Adipocyte (in vitro differentiated cells): ENCODE results near the gene KIAA1755.

ENCODE experiments used
- DNase-seq: peaks from one replicate; pipeline ENCODE4 v3.0.0-alpha.2; 2015; ENCODE audit warnings: low read depth
- H3K27me3 ChIP-seq: replicated peaks from 2 replicates; pipeline ENCODE4 v1.7.0; 2013; ENCODE audit warnings: mild to moderate bottlenecking, low read length, moderate library complexity; ENCODE audit not compliant: control insufficient read depth, insufficient read depth
- H3K36me3 ChIP-seq: 2 replicates; pipeline ENCODE4 v1.7.0; 2013; ENCODE audit warnings: low read length, mild to moderate bottlenecking, moderate library complexity; ENCODE audit not compliant: control insufficient read depth, insufficient read depth, severe bottlenecking
- H3K4me1 ChIP-seq: 2 replicates; pipeline ENCODE4 v1.7.0; 2013; ENCODE audit warnings: mild to moderate bottlenecking, low read length, moderate library complexity; ENCODE audit not compliant: control insufficient read depth, insufficient read depth
- H3K4me3 ChIP-seq: 2 replicates; pipeline ENCODE4 v1.7.0; 2013; ENCODE audit warnings: mild to moderate bottlenecking, low read length, moderate library complexity
- H3K9ac ChIP-seq: 2 replicates; pipeline ENCODE4 v1.7.0; 2013; ENCODE audit warnings: mild to moderate bottlenecking, low read length, moderate library complexity
- H3K9me3 ChIP-seq: 2 replicates; pipeline ENCODE4 v1.7.0; 2013; ENCODE audit warnings: mild to moderate bottlenecking, low read length, moderate library complexity; ENCODE audit not compliant: control insufficient read depth

KIAA1755 gene

GRCh38 chr20:38230253-38230551 is 30.3 kb downstream of the KIAA1755 start:
- Histone ChIP-seq H3K9me3 (peaks cover 6% of the 10 kb centered on the region), H3K27me3 (no peaks in the 10 kb centered on the region), H3K9ac (no peak overlapping the region), H3K4me1 (peaks cover 15% of the 10 kb centered on the region), H3K4me3 (no peak overlapping the region), H3K36me3 (no peaks in the 10 kb centered on the region)
- DNase-seq = no peak

- Histone ChIP-seq H3K27me3 (no peaks in the 10 kb centered on the region), H3K36me3 (no peaks in the 10 kb centered on the region), H3K9me3 (peaks cover 7% of the 10 kb centered on the region), H3K9ac (no peak overlapping the region), H3K4me1 (peaks cover 15% of the 10 kb centered on the region), H3K4me3 (no peak overlapping the region)
- peak; percentile 74 for DNase-seq
Observed at GRCh38 chr20:38229376-38230252, 30.9 kb downstream of the KIAA1755 start.

DNA sequence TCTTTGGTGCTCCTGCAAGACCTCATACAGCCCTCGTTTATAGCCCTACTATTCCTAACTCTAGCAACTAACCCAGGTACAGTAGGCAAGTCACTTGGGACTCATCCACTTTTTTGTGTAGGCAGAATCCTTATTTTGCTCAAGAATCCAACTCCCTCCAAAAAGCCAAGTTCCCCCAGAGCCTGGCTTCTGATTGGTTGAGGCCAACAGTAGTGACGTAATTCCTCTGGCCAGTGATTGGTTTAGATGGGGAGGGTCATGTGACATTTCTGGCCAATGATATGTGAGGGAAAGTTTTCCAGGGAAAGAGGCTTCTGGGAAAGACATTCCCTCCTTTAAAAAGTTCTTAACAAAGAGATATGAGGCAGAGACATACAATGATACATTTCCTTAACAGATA is 32.1 kb downstream of the KIAA1755 start:
- Histone ChIP-seq H3K4me1 (peaks cover 15% of the 10 kb centered on the region), H3K36me3 (no peaks in the 10 kb centered on the region), H3K4me3 (no peak overlapping the region), H3K9ac (no peak overlapping the region), H3K9me3 (peaks cover 7% of the 10 kb centered on the region), H3K27me3 (no peaks in the 10 kb centered on the region)
- no peak for DNase-seq

GRCh38 chr20:38227420-38228360 is 32.8 kb downstream of the KIAA1755 start:
- no peaks in the 10 kb centered on the region for H3K36me3 ChIP-seq
- H3K9me3 ChIP-seq = peaks cover 7% of the 10 kb centered on the region
- H3K9ac ChIP-seq = no peak overlapping the region
- H3K4me1 ChIP-seq = peaks cover 15% of the 10 kb centered on the region
- no peaks in the 10 kb centered on the region for H3K27me3 ChIP-seq
- DNase-seq = no peak
- no peak overlapping the region for H3K4me3 ChIP-seq

DNA sequence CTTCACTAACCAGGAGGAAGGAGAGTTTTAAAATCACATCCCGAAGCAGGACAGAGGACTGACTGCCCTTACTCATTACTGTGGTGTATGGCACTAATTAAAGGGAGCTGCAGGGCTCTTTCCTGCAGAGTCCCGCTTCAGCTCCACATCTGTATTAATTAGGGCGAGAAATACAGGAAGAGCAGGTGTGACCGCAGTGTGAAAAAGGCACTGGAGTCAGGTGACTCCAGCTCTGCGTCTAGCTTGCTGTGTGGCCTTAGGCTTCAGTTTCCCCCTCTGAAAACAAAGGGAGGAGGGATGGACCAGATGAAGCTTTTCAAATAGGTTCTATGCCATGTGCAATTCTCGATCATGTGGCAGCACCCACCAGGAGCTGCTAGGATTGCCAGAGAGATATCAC is 34.0 kb downstream of the KIAA1755 start:
- no peaks in the 10 kb centered on the region for H3K36me3 ChIP-seq

GRCh38 chr20:38225900-38226263 is 34.7 kb downstream of the KIAA1755 start:
- Histone ChIP-seq H3K9ac (no peak overlapping the region), H3K4me1 (peaks cover 4% of the 10 kb centered on the region), H3K27me3 (no peaks in the 10 kb centered on the region), H3K9me3 (peaks cover 7% of the 10 kb centered on the region), H3K36me3 (no peaks in the 10 kb centered on the region), H3K4me3 (no peak overlapping the region)
- DNase-seq = no peak

More for the DNA sequence above, 34.0 kb downstream of the KIAA1755 start:
- H3K4me3 ChIP-seq = no peak overlapping the region
- no peaks in the 10 kb centered on the region for H3K27me3 ChIP-seq
- no peak for DNase-seq
- peaks cover 9% of the 10 kb centered on the region for H3K4me1 ChIP-seq
- H3K9ac ChIP-seq = no peak overlapping the region
- H3K9me3 ChIP-seq = peaks cover 7% of the 10 kb centered on the region

DNA sequence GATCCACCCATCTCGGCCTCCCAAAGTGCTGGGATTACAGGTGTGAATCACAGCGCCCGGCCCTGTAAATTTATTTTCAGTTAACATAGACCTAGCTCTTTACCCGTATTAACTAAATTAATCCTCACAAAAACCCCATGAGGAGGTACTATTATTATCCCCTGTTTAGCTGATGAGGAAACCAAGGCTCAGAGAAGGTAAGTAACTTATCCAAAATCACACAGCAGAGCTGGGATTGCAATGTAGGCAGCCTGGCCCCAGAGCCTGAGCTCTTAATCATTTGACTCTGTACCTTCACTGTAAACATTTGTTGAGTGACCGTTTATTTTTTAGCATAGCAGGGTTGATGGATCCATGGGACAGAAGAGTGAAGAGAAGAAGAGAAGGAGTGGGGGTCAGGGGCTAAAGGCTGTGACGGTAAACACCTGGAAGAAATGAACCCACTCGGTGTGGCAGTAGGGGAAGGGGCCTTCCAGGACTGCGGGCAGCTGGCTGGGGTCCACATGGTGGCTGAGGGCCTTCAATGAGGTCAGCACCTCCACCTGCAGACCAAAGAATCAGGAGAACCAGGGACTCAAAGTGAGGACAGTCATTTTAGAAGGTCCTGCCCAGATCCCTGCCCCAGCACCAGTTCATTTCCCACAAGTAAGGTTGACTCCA is 35.2 kb downstream of the KIAA1755 start:
- Histone ChIP-seq H3K4me3 (no peak overlapping the region), H3K36me3 (no peaks in the 10 kb centered on the region), H3K9ac (no peak overlapping the region), H3K27me3 (no peaks in the 10 kb centered on the region), H3K9me3 (peaks cover 7% of the 10 kb centered on the region), H3K4me1 (peaks cover 4% of the 10 kb centered on the region)
- DNase-seq = no peak

DNA sequence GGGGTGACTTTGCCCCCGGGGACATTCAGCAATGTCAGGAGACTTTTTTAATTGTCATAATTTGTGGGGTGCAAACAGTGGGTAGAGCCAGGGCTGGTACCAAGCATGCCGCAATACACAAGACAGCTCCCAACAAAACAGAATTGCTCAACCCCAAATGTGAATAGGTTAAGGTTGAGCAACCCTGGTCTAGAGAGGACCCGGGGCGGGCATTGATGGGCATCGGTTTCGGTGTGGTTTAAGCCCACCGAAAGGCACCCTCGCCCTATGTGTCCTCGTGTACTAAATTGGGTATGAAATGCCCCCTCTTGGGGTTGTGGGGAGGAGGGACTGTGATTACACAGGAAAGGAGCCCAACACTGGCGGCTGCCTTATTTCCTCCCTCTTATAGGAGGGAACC is 36.0 kb downstream of the KIAA1755 start:
- no peak overlapping the region for H3K9ac ChIP-seq
- H3K27me3 ChIP-seq = no peaks in the 10 kb centered on the region
- H3K4me3 ChIP-seq = no peak overlapping the region
- no peaks in the 10 kb centered on the region for H3K36me3 ChIP-seq
- H3K9me3 ChIP-seq = peaks cover 7% of the 10 kb centered on the region
- H3K4me1 ChIP-seq = peaks cover 4% of the 10 kb centered on the region
- DNase-seq = no peak

GRCh38 chr20:38223743-38224100 is 36.8 kb downstream of the KIAA1755 start:
- peaks cover 7% of the 10 kb centered on the region for H3K9me3 ChIP-seq
- no peak overlapping the region for H3K4me3 ChIP-seq
- no peaks in the 10 kb centered on the region for H3K36me3 ChIP-seq
- DNase-seq = no peak
- H3K4me1 ChIP-seq = peaks cover 4% of the 10 kb centered on the region
- no peaks in the 10 kb centered on the region for H3K27me3 ChIP-seq
- no peak overlapping the region for H3K9ac ChIP-seq

- no peaks in the 10 kb centered on the region for H3K36me3 ChIP-seq
- H3K27me3 ChIP-seq = no peaks in the 10 kb centered on the region
- H3K4me3 ChIP-seq = no peak overlapping the region
- peaks cover 7% of the 10 kb centered on the region for H3K4me1 ChIP-seq
- H3K9me3 ChIP-seq = peaks cover 7% of the 10 kb centered on the region
- no peak overlapping the region for H3K9ac ChIP-seq
- DNase-seq = no peak
Observed at GRCh38 chr20:38222923-38223742, 37.4 kb downstream of the KIAA1755 start.
